GM12892 (cell line): ENCODE data around the gene SAV1.

Source experiments
- POLR2A ChIP-seq: IDR thresholded peaks from 2 replicates; pipeline ENCODE4 v1.6.1; 2011; ENCODE audit warnings: low read depth, low read length, control low read depth
- POLR2AphosphoS5 ChIP-seq: IDR thresholded peaks from 2 replicates; pipeline ENCODE4 v1.6.1; 2011; ENCODE audit warnings: low read depth, low read length, control low read depth
- TAF1 ChIP-seq: IDR thresholded peaks from 2 replicates; pipeline ENCODE4 v1.6.1; 2011; ENCODE audit warnings: low read depth, mild to moderate bottlenecking, control low read depth, low read length, borderline replicate concordance

DNA sequence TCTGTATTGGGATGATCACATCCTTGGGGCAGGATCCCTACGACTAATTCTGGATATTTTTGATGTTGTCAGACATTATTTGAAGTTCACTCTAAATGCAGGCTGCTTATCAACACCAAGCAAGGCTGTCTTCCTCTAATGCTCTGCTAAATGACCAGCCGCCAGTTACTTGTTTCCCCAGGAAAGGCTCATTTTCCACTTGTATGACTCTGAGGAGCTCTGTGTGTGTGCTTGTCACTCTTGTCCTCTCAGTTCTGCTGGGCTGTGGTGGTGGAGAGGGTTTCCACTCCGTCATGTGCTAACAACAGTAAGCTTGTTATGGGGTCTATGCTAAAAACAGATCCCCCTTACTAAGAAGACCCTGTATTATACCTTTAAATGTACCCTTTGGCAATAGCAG is 66.1 kb downstream of the SAV1 start:
- no peak for TF ChIP-seq POLR2A
- TF ChIP-seq POLR2AphosphoS5, result no peak
- TF ChIP-seq TAF1, result no peak
